ENCODE data around the gene SLC8A1. TPM values are rescaled to one million over a fixed set of nuclear protein-coding genes. Genes with fewer than 3 reads are reported as not detected.

Gene SLC8A1
- total and polyA plus RNA-seq, 2 donors (not counting 1 experiment from before 2014, with no cell fraction given), result 0.07 to 0.20 TPM

DNA sequence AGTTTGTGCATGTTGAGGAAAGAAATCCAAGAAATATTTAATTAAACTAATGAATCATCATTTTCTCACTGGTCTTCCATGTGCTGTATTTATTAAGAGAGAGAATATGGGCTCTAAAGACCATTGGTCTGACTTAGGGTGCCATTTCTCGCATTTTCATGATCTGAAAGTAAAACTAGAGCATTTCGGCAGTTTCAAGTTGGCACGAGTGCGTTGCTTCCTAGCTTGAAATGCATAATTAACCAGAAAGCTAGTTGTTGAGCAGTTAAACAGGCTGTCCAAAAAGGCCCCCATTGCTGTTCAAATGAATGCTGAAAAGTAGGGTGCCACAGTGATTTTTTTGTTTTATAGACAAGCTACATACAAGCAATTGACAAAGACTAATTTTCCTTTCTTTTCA, 47.4 kb downstream of the SLC8A1 start:
- ChIA-PET CTCF (interaction anchor here (1.1 kb wide), 1 partner anchor 45 kb away, joined by 3 read pairs; no protein-coding TSS in a partner anchor), POLR2A (no interaction called here)
- no peak overlapping the region for H3K9ac ChIP-seq (ENCODE audit: low read length)
- H2AFZ ChIP-seq (ENCODE audit: insufficient read depth, low read depth, low read length, poor library complexity, severe bottlenecking), result no peak overlapping the region
- Mint-ChIP-seq H3K27ac (no peak overlapping the region), H3K9me3 (ENCODE audit: insufficient read depth) (no peaks in the 10 kb centered on the region), H3K27me3 (no peaks in the 10 kb centered on the region), H3K4me3 (no peak overlapping the region), H3K4me1 (no peaks in the 10 kb centered on the region)
- TF ChIP-seq EZH2 (IDR thresholded peaks at IDR 0.05; ENCODE audit: borderline replicate concordance, insufficient read depth, low read depth, low read length, poor library complexity, severe bottlenecking) (no peak), CTCF (IDR thresholded peaks at IDR 0.05) (no peak)
- no peaks in the 10 kb centered on the region for H4K20me1 ChIP-seq (ENCODE audit: control insufficient read depth, insufficient read depth, low read length, poor library complexity, severe bottlenecking)
- no peaks in the 10 kb centered on the region for H3K36me3 ChIP-seq (replicated peaks in 1 of 2; ENCODE audit: control extremely low read depth in 1 of 2, control insufficient read depth in 1 of 2, extremely low read depth in 1 of 2, insufficient read depth in 2 of 2, low read length in 1 of 2)
- no peaks in the 10 kb centered on the region for H3K27me3 ChIP-seq (replicated peaks in 1 of 4; ENCODE audit: control extremely low read depth in 1 of 4, control insufficient read depth in 3 of 4, insufficient read depth in 4 of 4, low read length in 3 of 4)
- H3K27ac ChIP-seq (ENCODE audit: low read length in 2 of 2), result no peak overlapping the region
- no peaks in the 10 kb centered on the region for H3K4me1 ChIP-seq (ENCODE audit: control insufficient read depth in 2 of 2, insufficient read depth in 2 of 2, low read length in 2 of 2)
- DNase-seq (no peak), ATAC-seq (ENCODE audit: low read depth) (no peak)
- no peaks in the 10 kb centered on the region for H3K79me2 ChIP-seq (ENCODE audit: control insufficient read depth, insufficient read depth, low read length)
- H3K9me3 ChIP-seq (ENCODE audit: control extremely low read depth in 1 of 3, control insufficient read depth in 2 of 3, insufficient read depth in 1 of 3, low read length in 2 of 3), result no peaks in the 10 kb centered on the region
- H3K4me3 ChIP-seq (ENCODE audit: control extremely low read depth in 1 of 5, extremely low read depth in 1 of 5, insufficient read depth in 1 of 5, low read depth in 2 of 5, low read length in 4 of 5), result no peak overlapping the region
- no peak overlapping the region for H3K4me2 ChIP-seq (replicated peaks; ENCODE audit: low read depth, low read length, poor library complexity, severe bottlenecking)
- intact Hi-C loops (cut with micrococcal nuclease), result no loop called here
- WGBS (ENCODE audit: insufficient coverage), result 70% methylated on average over 4 of the region's 4 CpGs

DNA sequence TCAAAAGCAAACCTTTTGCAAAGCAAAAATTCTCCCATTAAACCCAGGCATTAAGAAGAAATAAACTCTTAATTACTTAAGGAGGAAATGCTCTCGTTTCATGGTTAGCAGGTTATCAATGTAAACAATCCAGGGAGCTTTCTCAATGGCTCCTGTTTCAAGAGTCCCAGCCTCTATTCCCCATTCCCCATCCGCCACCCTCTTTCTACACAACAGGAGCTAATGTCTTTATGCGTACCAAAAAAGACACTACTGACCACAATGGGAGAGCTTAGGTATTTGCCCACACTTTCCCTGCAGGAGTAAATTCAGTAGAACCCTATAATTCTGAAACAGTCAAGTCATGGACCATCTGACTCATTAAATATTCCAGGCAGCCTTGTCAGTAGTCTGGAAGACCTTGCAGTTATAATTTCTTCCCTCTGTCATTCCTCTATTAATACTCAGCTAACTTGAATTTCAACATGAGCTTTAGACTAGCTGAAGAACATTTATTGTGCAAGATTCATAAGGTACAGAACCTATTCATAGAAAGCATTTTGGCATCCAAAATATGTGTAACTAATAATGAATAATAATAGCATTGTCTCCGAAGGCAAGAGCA, 48.6 kb downstream of the SLC8A1 start:
- H3K27ac ChIP-seq (ENCODE audit: low read length in 2 of 2), result no peak overlapping the region
- no CpG with 5 or more reads among the region's 4 CpGs for WGBS (ENCODE audit: insufficient coverage)
- no peak overlapping the region for H3K4me2 ChIP-seq (replicated peaks; ENCODE audit: low read depth, low read length, poor library complexity, severe bottlenecking)
- intact Hi-C loops (cut with micrococcal nuclease), result no loop called here
- DNase-seq (no peak), ATAC-seq (ENCODE audit: low read depth) (no peak)
- no peaks in the 10 kb centered on the region for H3K4me1 ChIP-seq (ENCODE audit: control insufficient read depth in 2 of 2, insufficient read depth in 2 of 2, low read length in 2 of 2)
- H2AFZ ChIP-seq (ENCODE audit: insufficient read depth, low read depth, low read length, poor library complexity, severe bottlenecking), result no peak overlapping the region
- no peaks in the 10 kb centered on the region for H3K79me2 ChIP-seq (ENCODE audit: control insufficient read depth, insufficient read depth, low read length)
- Mint-ChIP-seq H3K27ac (no peak overlapping the region), H3K4me3 (no peak overlapping the region), H3K27me3 (no peaks in the 10 kb centered on the region), H3K4me1 (no peaks in the 10 kb centered on the region), H3K9me3 (ENCODE audit: insufficient read depth) (no peaks in the 10 kb centered on the region)
- ChIA-PET CTCF (no interaction called here), POLR2A (no interaction called here)
- no peak overlapping the region for H3K4me3 ChIP-seq (ENCODE audit: control extremely low read depth in 1 of 5, extremely low read depth in 1 of 5, insufficient read depth in 1 of 5, low read depth in 2 of 5, low read length in 4 of 5)
- H4K20me1 ChIP-seq (ENCODE audit: control insufficient read depth, insufficient read depth, low read length, poor library complexity, severe bottlenecking), result no peaks in the 10 kb centered on the region
- no peaks in the 10 kb centered on the region for H3K36me3 ChIP-seq (replicated peaks in 1 of 2; ENCODE audit: control extremely low read depth in 1 of 2, control insufficient read depth in 1 of 2, extremely low read depth in 1 of 2, insufficient read depth in 2 of 2, low read length in 1 of 2)
- H3K9ac ChIP-seq (ENCODE audit: low read length), result no peak overlapping the region
- H3K27me3 ChIP-seq (replicated peaks in 1 of 4; ENCODE audit: control extremely low read depth in 1 of 4, control insufficient read depth in 3 of 4, insufficient read depth in 4 of 4, low read length in 3 of 4), result no peaks in the 10 kb centered on the region
- TF ChIP-seq CTCF (IDR thresholded peaks at IDR 0.05) (no peak), EZH2 (IDR thresholded peaks at IDR 0.05; ENCODE audit: borderline replicate concordance, insufficient read depth, low read depth, low read length, poor library complexity, severe bottlenecking) (no peak)
- no peaks in the 10 kb centered on the region for H3K9me3 ChIP-seq (ENCODE audit: control extremely low read depth in 1 of 3, control insufficient read depth in 2 of 3, insufficient read depth in 1 of 3, low read length in 2 of 3)

Measured in B cell (primary cell).